H54 (cell line): ENCODE measurements around the gene EFCAB8.

Experiments
- DNase-seq: peaks from one replicate; pipeline ENCODE4 v3.0.0; 2011; ENCODE audit warnings: low spot score, mixed read lengths; ENCODE audit not compliant: insufficient read length
- FAIRE-seq: peaks from 3 replicates; lab custom pipeline; 2011; peaks lifted over from hg19 to GRCh38; lab: Jason Lieb, UNC
- POLR2A ChIP-seq: IDR thresholded peaks from 2 replicates; pipeline ENCODE4 v1.6.1; 2011; ENCODE audit warnings: low read depth, mild to moderate bottlenecking, low read length

EFCAB8 gene

DNA sequence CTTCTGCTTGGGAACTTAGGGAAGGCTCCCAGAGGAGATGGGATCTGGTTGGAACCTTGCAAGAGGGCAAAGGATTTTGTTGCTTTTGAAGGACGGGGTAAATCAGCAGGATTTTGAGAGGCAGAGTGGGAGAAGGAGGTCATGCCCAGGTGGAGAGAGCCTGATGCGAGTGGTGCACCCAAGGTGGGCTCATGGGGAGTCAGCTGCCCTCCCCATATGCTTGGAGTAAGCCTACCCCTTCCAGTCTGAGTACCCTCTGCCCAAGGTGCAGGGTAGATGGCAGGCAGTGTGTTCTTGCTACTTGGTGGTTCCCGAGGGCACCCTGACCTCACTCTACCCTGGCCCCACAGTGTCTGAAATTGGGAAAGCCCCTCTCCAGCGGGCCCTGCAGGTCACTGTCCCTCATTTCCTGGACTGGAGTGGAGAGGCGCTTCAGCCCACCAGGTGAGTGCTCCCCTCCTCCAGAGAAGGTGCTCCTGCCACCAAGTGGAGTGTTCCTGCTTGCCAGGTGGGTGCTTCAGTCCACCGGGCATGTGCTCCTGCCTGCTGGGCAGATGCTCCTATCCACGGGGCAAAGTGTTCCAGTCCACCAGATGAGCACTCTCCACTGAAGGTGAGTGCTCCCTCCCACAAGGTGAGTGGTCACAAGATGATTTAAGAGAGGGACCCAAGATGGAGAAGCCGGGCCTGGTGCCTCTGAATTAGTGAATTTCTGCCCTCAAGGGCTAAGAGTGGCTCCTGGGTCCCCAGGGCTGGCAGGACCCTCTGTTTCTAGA, 152.1 kb downstream of the EFCAB8 start:
- FAIRE-seq (no peak), DNase-seq (no peak)
- no peak for TF ChIP-seq POLR2A
